NCI-H146 treated with DMSO at 0.1 percent for 48 hours (cell line): Measurements from ENCODE around the gene MYH8.

Experiments
- DNase-seq: peaks from one replicate; lab custom pipeline; 2025; ENCODE audit not compliant: unreplicated experiment; lab: John Stamatoyannopoulos, UW

Gene MYH8

GRCh38 chr17:10421900-10422542 lies at the start of gene MYH8:
MYH8 (minus strand) TSS chr17:10421950; CDS start chr17:10420227, 1,723 bp downstream.
- DNase-seq, result no peak

DNA sequence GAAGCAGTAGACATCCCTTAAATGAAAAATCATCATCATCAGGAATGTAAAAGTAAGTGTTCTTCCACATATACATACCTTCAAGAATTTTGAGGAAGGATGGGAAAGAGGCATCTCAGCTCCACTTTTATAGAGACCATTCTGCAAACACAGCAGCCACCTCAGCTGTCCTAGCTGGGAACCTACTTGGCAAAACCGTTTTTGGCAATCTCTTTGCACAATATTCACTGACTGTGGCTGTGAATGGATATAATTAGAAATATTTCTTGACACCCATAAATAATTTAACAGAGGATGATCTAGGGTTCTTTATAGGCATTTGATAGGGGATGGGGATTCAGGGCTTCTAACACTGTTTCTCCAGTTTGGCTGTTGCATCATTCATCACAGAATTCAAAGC lies 47.7 kb upstream of the MYH8 start, which contains the start of gene MYH4:
MYH4 (minus strand) TSS at position 101 of the 400 bp plus-strand sequence. CDS start 2,814 bp downstream, outside the sequence.
- no peak for DNase-seq

DNA sequence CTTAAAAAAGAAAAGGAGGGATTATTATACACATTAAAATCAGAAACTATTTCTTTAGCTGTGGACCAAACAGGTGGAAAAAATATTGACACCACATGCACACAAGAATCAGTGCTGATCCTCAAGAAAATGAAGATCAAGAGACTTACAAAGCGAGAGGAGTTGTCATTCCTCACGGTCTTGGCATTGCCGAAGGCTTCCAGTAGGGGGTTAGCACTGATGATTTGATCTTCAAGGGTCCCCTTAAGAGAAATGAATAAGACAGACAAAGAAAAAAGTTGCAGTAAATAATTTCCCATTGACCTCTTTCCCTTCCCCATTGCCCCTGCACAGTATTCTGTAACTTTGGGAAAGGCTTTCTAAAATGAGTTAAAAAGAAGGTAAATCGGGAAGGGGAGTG lies 41.7 kb upstream of the MYH8 start:
- DNase-seq, result no peak

GRCh38 chr17:10460062-10460461 lies 38.3 kb upstream of the MYH8 start:
- DNase-seq, result no peak

DNA sequence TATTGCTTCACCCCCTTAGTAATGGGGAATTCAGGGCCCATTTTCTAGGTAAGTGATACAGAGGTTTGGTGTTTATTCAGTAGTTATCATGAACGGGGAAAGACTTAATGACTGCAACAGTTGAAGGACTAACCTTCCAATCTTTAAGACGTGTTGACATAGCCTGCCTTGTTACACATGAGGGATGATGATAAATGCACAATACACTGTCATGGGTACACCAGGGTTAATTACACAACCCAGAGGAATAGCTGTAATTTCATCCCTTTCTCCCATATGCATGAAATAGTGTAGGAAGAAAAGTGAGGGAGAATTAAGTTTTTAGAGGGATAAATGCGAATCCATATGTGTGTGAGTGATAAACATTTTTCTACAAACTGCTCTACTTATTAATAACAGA lies 37.0 kb upstream of the MYH8 start:
- no peak for DNase-seq

GRCh38 chr17:10457952-10458351 lies 36.2 kb upstream of the MYH8 start:
- DNase-seq, result no peak

GRCh38 chr17:10447026-10447931 lies 25.5 kb upstream of the MYH8 start:
- DNase-seq, result no peak

DNA sequence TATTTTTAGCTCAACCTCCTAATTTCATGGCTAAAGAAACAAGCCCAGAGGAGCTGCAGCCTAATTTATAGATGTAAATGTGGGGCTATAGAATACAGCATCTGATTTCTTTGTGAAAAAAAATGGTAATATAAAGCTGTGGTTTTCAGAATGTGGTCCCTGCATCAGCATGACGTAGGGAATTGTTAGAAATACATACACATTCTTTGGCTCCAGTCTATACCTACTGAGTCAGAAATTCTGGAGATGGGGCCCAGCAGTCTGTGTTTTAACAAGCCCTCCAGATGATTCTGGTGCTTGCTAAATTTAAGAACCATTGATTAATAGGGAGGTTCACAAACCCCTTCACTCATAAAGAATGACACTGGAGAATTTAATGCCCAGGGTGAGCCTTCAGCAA lies 18.1 kb upstream of the MYH8 start:
- no peak for DNase-seq

GRCh38 chr17:10435096-10435495 lies 13.3 kb upstream of the MYH8 start:
- no peak for DNase-seq

DNA sequence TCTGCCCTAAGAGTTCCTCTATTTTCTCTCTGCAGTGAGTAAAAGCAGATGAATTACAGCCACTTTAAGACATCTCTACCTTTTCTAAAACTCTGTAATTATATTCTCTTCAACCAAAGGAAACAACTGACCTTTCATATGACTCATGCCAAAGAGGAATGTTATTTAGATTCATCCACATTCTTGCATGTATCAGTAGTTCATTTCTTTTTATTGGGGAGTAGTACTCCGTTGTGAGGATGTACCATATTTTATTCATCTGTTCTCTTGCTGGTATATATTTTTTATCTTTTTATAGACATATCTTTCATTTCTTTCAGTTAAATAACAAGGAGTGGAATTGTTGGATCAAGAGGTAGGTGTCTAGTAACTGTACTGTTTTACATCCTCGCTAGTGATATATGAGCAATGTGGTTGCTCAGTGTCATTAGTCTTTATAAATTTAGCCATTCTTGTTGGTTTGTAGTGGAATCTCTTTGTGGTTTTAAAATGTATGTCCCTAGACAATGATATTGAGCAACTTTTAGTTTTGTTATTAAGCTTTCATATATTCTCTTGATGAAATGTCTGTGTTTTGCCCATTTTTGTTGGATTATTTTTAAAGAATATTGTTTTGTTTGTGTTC lies 7.8 kb upstream of the MYH8 start:
- DNase-seq, result no peak

GRCh38 chr17:10428781-10429180 lies 7.0 kb upstream of the MYH8 start:
- DNase-seq, result no peak

DNA sequence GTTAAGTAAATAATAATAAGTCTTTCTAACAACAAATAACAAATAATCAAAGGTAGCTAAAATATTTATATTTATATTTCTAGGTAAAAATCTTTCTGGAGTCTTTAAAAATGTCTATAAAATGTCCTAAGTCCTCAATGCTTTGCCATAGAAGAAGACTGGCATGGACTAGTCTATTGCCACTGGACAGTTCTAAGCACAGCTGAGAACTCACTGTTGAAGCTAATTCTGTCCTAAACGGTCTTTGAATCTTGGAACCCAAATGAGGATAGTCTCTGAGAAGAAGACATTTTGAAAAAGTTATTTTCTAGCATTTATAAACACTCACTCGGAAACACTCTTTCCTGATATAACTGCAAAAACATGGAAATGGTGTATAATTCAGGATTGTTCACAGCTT lies 539 bp downstream of the MYH8 start:
- no peak for DNase-seq

DNA sequence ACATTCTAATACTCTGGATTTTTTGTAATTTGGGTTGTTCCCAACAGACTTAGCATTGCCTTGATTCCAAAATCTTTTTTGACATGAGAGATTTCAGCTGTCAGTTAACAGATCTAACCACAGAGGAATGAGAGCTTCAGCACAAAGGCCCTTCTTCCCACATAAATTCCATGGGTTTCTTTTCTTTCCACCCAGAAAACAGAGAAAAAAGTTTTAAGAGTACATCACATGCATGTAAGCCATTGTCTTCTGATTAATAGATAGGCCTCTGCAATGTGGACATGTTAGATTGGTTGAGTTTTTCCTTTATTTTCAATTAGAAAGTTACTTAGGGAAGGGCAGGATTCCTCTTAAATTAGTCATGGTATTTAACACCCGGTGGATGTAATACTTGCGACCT lies 939 bp downstream of the MYH8 start:
- no peak for DNase-seq

DNA sequence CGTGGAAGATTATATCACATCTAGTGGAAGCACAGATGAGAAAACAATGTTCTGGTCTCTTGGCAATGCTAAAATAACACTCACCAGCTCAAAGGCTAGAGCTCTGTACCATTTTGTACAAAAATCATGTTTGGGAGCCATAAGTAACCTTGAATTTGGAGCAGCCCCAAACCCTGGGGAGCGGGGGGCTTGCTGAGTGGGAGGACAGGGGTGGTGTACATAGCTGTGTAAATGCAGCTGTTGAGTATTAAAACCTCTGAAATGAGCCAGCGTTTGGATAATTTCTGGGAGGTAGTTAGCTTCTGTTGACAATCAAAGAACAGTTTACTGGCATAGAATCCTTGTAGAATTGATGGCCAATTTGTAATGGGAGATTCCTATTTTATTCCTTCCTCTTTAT lies 4.3 kb downstream of the MYH8 start:
- DNase-seq, result no peak

GRCh38 chr17:10415161-10415560 lies 6.6 kb downstream of the MYH8 start:
- DNase-seq, result no peak

- DNase-seq, result no peak
Measured at GRCh38 chr17:10403589-10403988, 18.2 kb downstream of the MYH8 start.

GRCh38 chr17:10398352-10398751 lies 23.4 kb downstream of the MYH8 start:
- DNase-seq, result no peak

DNA sequence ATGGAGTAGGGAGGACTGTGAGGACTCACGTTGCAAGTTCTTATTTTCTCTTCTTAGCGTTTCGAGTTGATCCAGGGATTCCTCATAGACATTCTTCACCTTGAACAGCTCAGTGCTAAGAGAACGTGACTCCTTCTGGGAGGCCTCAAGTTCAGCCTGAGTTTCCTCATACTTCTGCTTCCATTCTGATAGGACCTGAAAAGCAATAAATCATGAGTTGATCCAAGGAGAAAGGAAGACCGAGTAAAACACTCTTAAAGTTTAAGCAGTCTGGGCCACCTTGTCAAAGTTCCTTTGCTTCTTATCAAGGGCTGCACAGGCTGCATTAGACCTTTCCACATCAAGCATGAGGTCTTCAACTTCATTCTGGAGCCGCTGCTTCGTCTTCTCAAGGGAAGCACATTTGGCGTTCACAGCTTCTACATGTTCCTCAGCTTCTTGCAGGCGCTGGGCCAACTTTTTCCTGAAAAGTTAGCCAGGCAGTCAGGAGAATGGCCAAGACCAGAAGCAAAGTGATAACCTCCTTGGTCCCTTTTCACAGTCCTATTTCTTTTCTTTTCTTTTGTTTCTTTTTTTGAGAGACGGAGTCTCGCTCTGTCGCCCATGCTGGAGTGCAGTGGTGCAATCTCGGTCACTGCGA lies 25.1 kb downstream of the MYH8 start:
- DNase-seq, result no peak

DNA sequence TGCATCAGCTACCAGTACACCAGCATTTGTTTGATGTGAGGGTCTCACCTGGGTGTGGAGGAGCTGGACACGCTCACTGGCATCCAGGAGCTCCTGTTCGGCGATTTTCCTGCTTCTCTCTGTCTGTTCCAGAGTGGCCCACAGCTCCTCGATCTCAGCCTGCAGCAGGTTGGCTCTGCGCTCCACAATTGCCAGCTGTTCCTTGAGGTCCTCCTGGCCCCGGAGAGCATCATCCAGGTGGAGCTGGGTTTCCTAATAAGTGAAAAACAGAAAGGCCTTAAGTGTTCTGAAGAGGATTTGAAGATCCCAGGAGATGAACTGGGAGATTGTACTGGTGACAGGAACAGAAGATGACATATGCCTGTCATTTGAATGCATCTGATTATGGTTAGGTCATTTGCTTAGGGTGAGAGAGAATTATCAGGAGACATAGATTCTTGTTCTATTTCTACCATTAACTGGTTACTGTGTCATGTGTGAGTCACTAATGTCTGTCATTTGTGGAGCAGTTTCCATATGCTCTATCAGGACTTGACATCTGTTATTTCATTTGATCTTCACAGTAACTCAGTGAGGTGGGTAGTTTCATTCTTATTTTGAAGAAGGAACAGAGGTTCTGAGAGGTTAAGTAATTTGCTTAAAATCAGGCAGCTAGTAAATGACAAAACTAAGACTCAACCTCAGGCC lies 27.4 kb downstream of the MYH8 start:
- DNase-seq, result no peak

GRCh38 chr17:10392880-10393279 lies 28.9 kb downstream of the MYH8 start:
- DNase-seq, result no peak

DNA sequence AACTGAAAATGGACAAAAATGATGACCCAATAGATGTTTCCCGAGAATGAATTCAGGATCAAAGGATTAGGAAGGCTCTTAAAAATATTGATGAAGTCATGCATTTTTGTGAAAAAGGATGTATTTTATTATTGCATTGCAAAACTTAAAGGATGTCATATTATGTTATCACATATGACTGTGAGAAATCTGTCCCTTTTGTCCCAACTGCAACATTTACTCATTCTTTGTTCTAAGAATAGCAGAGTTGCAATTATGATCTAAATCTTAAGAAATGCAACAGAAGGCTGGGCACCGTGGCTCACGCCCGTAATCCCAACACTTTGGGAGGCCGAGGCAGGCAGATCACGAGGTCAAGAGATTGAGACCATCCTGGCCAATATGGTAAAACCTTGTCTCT lies 35.9 kb downstream of the MYH8 start:
- DNase-seq, result no peak
